DMS153 (cell line): ENCODE measurements around the gene PDE6H.

ENCODE experiments used
- DNase-seq: peaks from one replicate; lab custom pipeline; 2025; lab: John Stamatoyannopoulos, UW

Gene PDE6H

GRCh38 chr12:14972816-14973215 is at the start of gene PDE6H:
Gene PDE6H, plus strand, starts transcription at chr12:14973042. Its CDS starts 4,971 bp downstream, at chr12:14978013.
- no peak for DNase-seq

- no peak for DNase-seq
Measured at GRCh38 chr12:14923944-14924343, 48.9 kb upstream of the PDE6H start.

- no peak for DNase-seq
Measured at GRCh38 chr12:14924541-14924940, 48.3 kb upstream of the PDE6H start.

GRCh38 chr12:14927267-14927666 is 45.6 kb upstream of the PDE6H start:
- DNase-seq = no peak

- no peak for DNase-seq
Measured at GRCh38 chr12:14928931-14929330, 43.9 kb upstream of the PDE6H start.

- DNase-seq = no peak
Measured at GRCh38 chr12:14930299-14930698, 42.5 kb upstream of the PDE6H start.

- DNase-seq = no peak
Measured at GRCh38 chr12:14931359-14931758, 41.5 kb upstream of the PDE6H start.

GRCh38 chr12:14931791-14932560 is 40.9 kb upstream of the PDE6H start:
- DNase-seq = no peak

GRCh38 chr12:14934511-14934910 is 38.3 kb upstream of the PDE6H start:
- DNase-seq = no peak

- no peak for DNase-seq
Measured at GRCh38 chr12:14935031-14935430, 37.8 kb upstream of the PDE6H start.

- DNase-seq = no peak
Measured at GRCh38 chr12:14936224-14936861, 36.5 kb upstream of the PDE6H start.

GRCh38 chr12:14937014-14937413 is 35.8 kb upstream of the PDE6H start:
- DNase-seq = no peak

GRCh38 chr12:14937689-14938088 is 35.2 kb upstream of the PDE6H start:
- DNase-seq = no peak

GRCh38 chr12:14938301-14938700 is 34.5 kb upstream of the PDE6H start, which contains the start of gene ERP27:
Gene ERP27, minus strand, starts transcription at chr12:14938537. Its CDS starts 29 bp downstream, at chr12:14938508.
- DNase-seq = no peak

GRCh38 chr12:14941369-14941768 is 31.5 kb upstream of the PDE6H start:
- DNase-seq = no peak

- no peak for DNase-seq
Measured at GRCh38 chr12:14942196-14942931, 30.5 kb upstream of the PDE6H start.

- no peak for DNase-seq
Measured at GRCh38 chr12:14946162-14946561, 26.7 kb upstream of the PDE6H start.

GRCh38 chr12:14946861-14947260 is 26.0 kb upstream of the PDE6H start:
- no peak for DNase-seq

- DNase-seq = peak; percentile 62
Measured at GRCh38 chr12:14948672-14949071, 24.2 kb upstream of the PDE6H start.

- DNase-seq = no peak
Measured at GRCh38 chr12:14949631-14950030, 23.2 kb upstream of the PDE6H start.

- no peak for DNase-seq
Measured at GRCh38 chr12:14950421-14950820, 22.4 kb upstream of the PDE6H start.

- no peak for DNase-seq
Measured at GRCh38 chr12:14950982-14951746, 21.7 kb upstream of the PDE6H start.
